PC-9 (cell line): Measurements from ENCODE around the gene FNIP2. TPM values are rescaled to one million over a fixed set of nuclear protein-coding genes. Genes with fewer than 3 reads are reported as not detected.

Experiments used
- BruUV-seq: library from RNA; stranded (reverse); fragments of 400-500 nt; replicated peaks from 2 replicates; lab custom pipeline; 2021; lab: Mats Ljungman, UMichigan
- CTCF ChIA-PET: fragments of 300-600 bp; sonication (Branson Sonifier 250); formaldehyde crosslinking; loops from one replicate; lab custom pipeline; 2022; ENCODE audit warnings: antibody characterized with exemption; lab: Charles Lee
- POLR2A ChIA-PET: fragments of 300-600 bp; sonication (Branson Sonifier 250); formaldehyde crosslinking; loops from one replicate; lab custom pipeline; 2022; ENCODE audit warnings: antibody characterized with exemption; ENCODE audit not compliant: unreplicated experiment; lab: Charles Lee
- DNase-seq, 2 experiments: peaks; one replicate each; pipeline versions ENCODE4 v3.0.0 to v3.0.0-alpha.2; 2015 to 2022; ENCODE audit warnings: mixed read lengths in 1 of 2
- H2AFZ ChIP-seq: fragments of 200-600 bp; sonication (generic); 2 replicates; pipeline ENCODE4 v1.8.1; 2017; ENCODE audit warnings: antibody characterized with exemption
- H3F3A ChIP-seq: fragments of 200-600 bp; sonication (generic); 2 replicates; pipeline ENCODE4 v1.8.1; 2017; ENCODE audit warnings: antibody characterized with exemption, mild to moderate bottlenecking, low read depth; ENCODE audit not compliant: insufficient read depth
- H3K27ac ChIP-seq: fragments of 200-600 bp; sonication (generic); 2 replicates; pipeline ENCODE4 v1.6.1; 2016; ENCODE audit warnings: mixed run types
- H3K27me3 ChIP-seq: fragments of 200-600 bp; sonication (generic); 2 replicates; pipeline ENCODE4 v1.6.1; 2016; ENCODE audit warnings: low read depth, mixed run types; ENCODE audit not compliant: insufficient read depth
- H3K36me3 ChIP-seq: fragments of 200-600 bp; sonication (generic); 2 replicates; pipeline ENCODE4 v1.6.1; 2016; ENCODE audit warnings: low read depth, mixed run types
- H3K4me1 ChIP-seq: fragments of 200-600 bp; sonication (generic); replicated peaks from 2 replicates; pipeline ENCODE4 v1.6.1; 2016; ENCODE audit warnings: mixed run types; ENCODE audit not compliant: insufficient read depth
- H3K4me2 ChIP-seq: fragments of 200-600 bp; sonication (generic); 2 replicates; pipeline ENCODE4 v1.6.1; 2017; ENCODE audit warnings: mixed run types
- H3K4me3 ChIP-seq: fragments of 200-600 bp; sonication (generic); 2 replicates; pipeline ENCODE4 v1.6.1; 2016; ENCODE audit warnings: mixed run types
- H3K79me2 ChIP-seq: fragments of 200-600 bp; sonication (generic); 2 replicates; pipeline ENCODE4 v1.6.1; 2017; ENCODE audit warnings: low read depth, mixed run types
- H3K9me2 ChIP-seq: fragments of 200-600 bp; sonication (generic); 2 replicates; pipeline ENCODE4 v1.8.1; 2017; ENCODE audit warnings: mild to moderate bottlenecking; ENCODE audit not compliant: insufficient read depth
- H3K9me3 ChIP-seq: fragments of 200-600 bp; sonication (generic); 2 replicates; pipeline ENCODE4 v1.8.1; 2016; ENCODE audit warnings: low read depth; ENCODE audit not compliant: insufficient read depth
- H4K20me1 ChIP-seq: fragments of 200-600 bp; sonication (generic); 2 replicates; pipeline ENCODE4 v1.8.1; 2017; ENCODE audit not compliant: insufficient read depth
- CTCF ChIP-seq: fragments of 200-600 bp; sonication (generic); conservative IDR thresholded peaks from 2 replicates; pipeline ENCODE4 v1.6.1; 2017; ENCODE audit warnings: mixed run types, antibody characterized with exemption, mild to moderate bottlenecking, moderate library complexity
- EZH2 ChIP-seq: fragments of 200-600 bp; sonication (generic); IDR thresholded peaks from 2 replicates; pipeline ENCODE4 v1.8.0; 2017; ENCODE audit warnings: antibody characterized with exemption, low read depth
- intact Hi-C: fragments of 100-400 bp; cut with micrococcal nuclease; formaldehyde crosslinking; loops from one replicate; pipeline ENCODE4 v1.10.0; 2022; ENCODE audit not compliant: unreplicated experiment
- total RNA-seq: library from RNA; stranded (reverse); gene quantifications from 2 replicates; pipeline ENCODE4 v1.2.3, GENCODE V29; 2021

Gene FNIP2
- total RNA-seq, 1 experiment from 2014 or later = 2.5 TPM

GRCh38 chr4:158813113-158813512 lies 44.3 kb downstream of the FNIP2 start:
- Histone ChIP-seq H3K4me1 (peaks cover 39% of the 10 kb centered on the region), H3K27me3 (no peaks in the 10 kb centered on the region), H3K4me2 (no peak overlapping the region), H3K27ac (no peak overlapping the region), H3K79me2 (no peaks in the 10 kb centered on the region), H3K4me3 (no peak overlapping the region), H3K9me3 (no peaks in the 10 kb centered on the region), H3K36me3 (no peaks in the 10 kb centered on the region), H3K9me2 (no peaks in the 10 kb centered on the region), H4K20me1 (no peaks in the 10 kb centered on the region), H3F3A (peaks cover 19% of the 10 kb centered on the region), H2AFZ (no peak overlapping the region)
- no peak for TF ChIP-seq EZH2
- no peak for TF ChIP-seq CTCF
- no peak for DNase-seq
- intact Hi-C loops = no loop called here
- ChIA-PET POLR2A (interaction anchor here (0.7 kb wide), 1 partner anchor 52 kb away, joined by 4 read pairs; no protein-coding TSS in a partner anchor), CTCF (no interaction called here)
- no TSS peak for BruUV-seq

GRCh38 chr4:158814207-158814606 lies 45.4 kb downstream of the FNIP2 start:
- TF ChIP-seq CTCF (no peak), EZH2 (no peak)
- H3K36me3 ChIP-seq = no peaks in the 10 kb centered on the region
- CTCF ChIA-PET = no interaction called here
- no TSS peak for BruUV-seq
- DNase-seq = no peak
- no peaks in the 10 kb centered on the region for H3K9me3 ChIP-seq
- no peak overlapping the region for H3K4me3 ChIP-seq
- no peaks in the 10 kb centered on the region for H3K79me2 ChIP-seq
- H4K20me1 ChIP-seq = no peaks in the 10 kb centered on the region
- intact Hi-C loops = no loop called here
- H3K4me1 ChIP-seq = peaks cover 46% of the 10 kb centered on the region
- no peak overlapping the region for H3K4me2 ChIP-seq
- no peak overlapping the region for H2AFZ ChIP-seq
- H3K27ac ChIP-seq = no peak overlapping the region
- H3F3A ChIP-seq = peaks cover 19% of the 10 kb centered on the region
- POLR2A ChIA-PET = no interaction called here
- no peaks in the 10 kb centered on the region for H3K27me3 ChIP-seq
- no peaks in the 10 kb centered on the region for H3K9me2 ChIP-seq

GRCh38 chr4:158814636-158815330 lies 46.0 kb downstream of the FNIP2 start:
- no peak for DNase-seq
- H3K4me2 ChIP-seq = no peak overlapping the region
- no peaks in the 10 kb centered on the region for H3K79me2 ChIP-seq
- BruUV-seq = no TSS peak
- H3K27ac ChIP-seq = no peak overlapping the region
- H2AFZ ChIP-seq = no peak overlapping the region
- no peaks in the 10 kb centered on the region for H3K27me3 ChIP-seq
- H3K36me3 ChIP-seq = no peaks in the 10 kb centered on the region
- peaks cover 15% of the 10 kb centered on the region for H3F3A ChIP-seq
- H3K4me3 ChIP-seq = no peak overlapping the region
- no peaks in the 10 kb centered on the region for H3K9me3 ChIP-seq
- POLR2A ChIA-PET = interaction anchor here (0.6 kb wide), 1 partner anchor 599 kb away, joined by 8 read pairs; no protein-coding TSS in a partner anchor
- peaks cover 40% of the 10 kb centered on the region for H3K4me1 ChIP-seq
- no peaks in the 10 kb centered on the region for H3K9me2 ChIP-seq
- intact Hi-C loops = no loop called here
- no peaks in the 10 kb centered on the region for H4K20me1 ChIP-seq
- CTCF ChIA-PET = no interaction called here
- TF ChIP-seq CTCF (no peak), EZH2 (no peak)
